Left lung (tissue), 10 donors: ENCODE data around the gene AKR1B1. TPM values are rescaled to one million over a fixed set of nuclear protein-coding genes. Genes with fewer than 3 reads are reported as not detected.
A peak's percentile ranks its signal among the peaks of the same experiment; 100 is the strongest.

Source experiments
- ATAC-seq: fragments of 200-7000 bp; cut with Tn5 transposase; one replicate; pipeline ENCODE4 v1.9.1; 2020; ENCODE audit warnings: moderate library complexity
- DNase-seq, 4 donors: peaks; one replicate each; pipeline ENCODE4 v3.0.0-alpha.2; 2013 to 2020
- H3K27ac ChIP-seq, 2 donors: fragments of 200-600 bp; sonication (generic) in 1 of 2; one replicate each; pipeline versions ENCODE4 v1.5.0 to v1.8.0; 2020 to 2021
- H3K27me3 ChIP-seq, 2 donors: fragments of 200-600 bp; sonication (generic) in 1 of 2; one replicate each; pipeline versions ENCODE4 v1.5.0 to v1.8.0; 2020 to 2021
- H3K36me3 ChIP-seq, 2 donors: fragments of 200-600 bp; sonication (generic) in 1 of 2; one replicate each; pipeline versions ENCODE4 v1.5.0 to v1.8.0; 2020 to 2021
- H3K4me1 ChIP-seq, 2 donors: fragments of 200-600 bp; one replicate each; pipeline ENCODE4 v1.8.0; 2021
- H3K4me3 ChIP-seq, 2 donors: fragments of 200-600 bp; sonication (generic) in 1 of 2; one replicate each; pipeline versions ENCODE4 v1.5.0 to v1.8.0; 2020 to 2021; ENCODE audit warnings: mild to moderate bottlenecking in 1 of 2
- H3K9me3 ChIP-seq, 2 donors: fragments of 200-600 bp; sonication (generic) in 1 of 2; one replicate each; pipeline versions ENCODE4 v1.5.0 to v1.8.0; 2020 to 2021
- CTCF ChIP-seq, 2 donors: fragments of 200-600 bp; sonication (generic) in 1 of 2; IDR thresholded peaks; one replicate each; pipeline versions ENCODE4 v1.5.0 to v1.8.0; 2021; ENCODE audit warnings: antibody characterized with exemption in 2 of 2
- intact Hi-C, 2 donors: fragments of 100-400 bp; cut with DNase I; formaldehyde crosslinking; loops; one replicate each; pipeline versions ENCODE4 v1.11.2 to v1.14.2; 2022
- polyA plus RNA-seq, 6 donors: library from polyadenylated mRNA; unstranded; fragments of 120-200 nt; gene quantifications; one replicate each; pipeline ENCODE4 v1.2.1, GENCODE V29; 2013; ENCODE audit not compliant: insufficient read length in 6 of 6
- total RNA-seq, 2 donors: library from RNA; stranded (reverse); fragmentation: NEBNext Ultra II Directional; extraction: Animal tissue kit (Norgen Biotek cat#: 25700); gene quantifications; one replicate each; pipeline ENCODE4 v1.2.1, GENCODE V29; 2021
- donor health status: DM: no; HTN: yes; CAD: no.
- donor health status: DM: no; HTN: no; CAD: no.

AKR1B1 gene
- total and polyA plus RNA-seq, 8 donors: 63.8 to 85.0 (median 69.3) TPM

GRCh38 chr7:134473861-134474291, 15.0 kb upstream of the AKR1B1 start:
- peak; percentile 42 for ATAC-seq
- no peaks in the 10 kb centered on the region for H3K27me3 ChIP-seq
- H3K4me3 ChIP-seq: no peak overlapping the region
- intact Hi-C loops: no loop called here
- peaks cover 0 to 4% of the 10 kb centered on the region in 2 donors for H3K4me1 ChIP-seq
- no peak for DNase-seq
- peak overlapping the region in 1 of 2 donors; percentile 4 for H3K27ac ChIP-seq
- H3K9me3 ChIP-seq: no peaks in the 10 kb centered on the region
- TF ChIP-seq CTCF (IDR thresholded peaks at IDR 0.05): no peak
- no peaks in the 10 kb centered on the region for H3K36me3 ChIP-seq

GRCh38 chr7:134472572-134473244, 13.8 kb upstream of the AKR1B1 start:
- intact Hi-C loops: no loop called here
- ATAC-seq: no peak
- H3K4me3 ChIP-seq: no peak overlapping the region

GRCh38 chr7:134470864-134471263, 12.0 kb upstream of the AKR1B1 start:
- Histone ChIP-seq H3K4me1 (peaks cover 0 to 4% of the 10 kb centered on the region in 2 donors), H3K27me3 (no peaks in the 10 kb centered on the region), H3K27ac (no peak overlapping the region), H3K36me3 (no peaks in the 10 kb centered on the region), H3K9me3 (no peaks in the 10 kb centered on the region), H3K4me3 (no peak overlapping the region)
- DNase-seq (no peak), ATAC-seq (peak; percentile 34)
- intact Hi-C loops: no loop called here
- TF ChIP-seq CTCF (IDR thresholded peaks at IDR 0.05): no peak

More at GRCh38 chr7:134472572-134473244, 13.8 kb upstream of the AKR1B1 start:
- DNase-seq: no peak
- H3K27ac ChIP-seq: no peak overlapping the region
- no peaks in the 10 kb centered on the region for H3K27me3 ChIP-seq
- H3K9me3 ChIP-seq: no peaks in the 10 kb centered on the region
- peaks cover 0 to 4% of the 10 kb centered on the region in 2 donors for H3K4me1 ChIP-seq
- H3K36me3 ChIP-seq: no peaks in the 10 kb centered on the region
- no peak for TF ChIP-seq CTCF (IDR thresholded peaks at IDR 0.05)

- Histone ChIP-seq H3K36me3 (no peaks in the 10 kb centered on the region), H3K9me3 (peaks cover 0 to 10% of the 10 kb centered on the region in 2 donors), H3K4me1 (peaks cover 0 to 4% of the 10 kb centered on the region in 2 donors), H3K27me3 (no peaks in the 10 kb centered on the region), H3K4me3 (no peak overlapping the region), H3K27ac (no peak overlapping the region)
- ATAC-seq (no peak), DNase-seq (no peak)
- intact Hi-C loops: no loop called here
- no peak for TF ChIP-seq CTCF (IDR thresholded peaks at IDR 0.05)
These were observed 10.7 kb upstream of the AKR1B1 start for GRCh38 chr7:134469622-134470021.

GRCh38 chr7:134468475-134468874, 9.6 kb upstream of the AKR1B1 start:
- no peaks in the 10 kb centered on the region for H3K27me3 ChIP-seq
- no peak overlapping the region for H3K4me3 ChIP-seq
- peaks cover 0 to 20% of the 10 kb centered on the region in 2 donors for H3K9me3 ChIP-seq
- H3K4me1 ChIP-seq: no peaks in the 10 kb centered on the region
- H3K36me3 ChIP-seq: no peaks in the 10 kb centered on the region
- H3K27ac ChIP-seq: no peak overlapping the region
- DNase-seq (no peak), ATAC-seq (no peak)
- intact Hi-C loops: no loop called here
- no peak for TF ChIP-seq CTCF (IDR thresholded peaks at IDR 0.05)
